Upper lobe of left lung (tissue), 6 donors: Measurements from ENCODE around the gene RPA4. TPM values are rescaled to one million over a fixed set of nuclear protein-coding genes. Genes with fewer than 3 reads are reported as not detected.

Source experiments
- ATAC-seq, 2 donors: fragments of 200-7000 bp; cut with Tn5 transposase; one replicate each; pipeline ENCODE4 v1.9.1; 2022; ENCODE audit warnings: mild to moderate bottlenecking in 2 of 2, moderate library complexity in 2 of 2; ENCODE audit not compliant: low FRiP score in 2 of 2
- DNase-seq, 2 donors: peaks; one replicate each; pipeline ENCODE4 v3.0.0-alpha.2; 2019 to 2020
- H3K27ac ChIP-seq, 4 donors: fragments of 200-600 bp; sonication (generic); one replicate each; pipeline ENCODE4 v1.5.1; 2016 to 2019
- H3K27me3 ChIP-seq, 4 donors: fragments of 200-600 bp; sonication (generic); one replicate each; pipeline ENCODE4 v1.5.1; 2017 to 2019
- H3K36me3 ChIP-seq, 4 donors: fragments of 200-600 bp; sonication (generic); one replicate each; pipeline ENCODE4 v1.5.1; 2016 to 2019
- H3K4me1 ChIP-seq, 4 donors: fragments of 200-600 bp; sonication (generic); one replicate each; pipeline ENCODE4 v1.5.1; 2018 to 2019
- H3K4me3 ChIP-seq, 4 donors: fragments of 200-600 bp; sonication (generic); one replicate each; pipeline ENCODE4 v1.5.1; 2017 to 2019; ENCODE audit warnings: mild to moderate bottlenecking in 2 of 4, moderate library complexity in 1 of 4
- H3K9me3 ChIP-seq, 4 donors: fragments of 200-600 bp; sonication (generic); one replicate each; pipeline ENCODE4 v1.5.1; 2018 to 2019
- EP300 ChIP-seq, 4 donors: sonication (generic); formaldehyde crosslinking; IDR thresholded peaks; one replicate each; pipeline ENCODE4 v1.5.1; 2017; ENCODE audit warnings: antibody characterized with exemption in 4 of 4, control low read depth in 2 of 4
- POLR2A ChIP-seq, 4 donors: fragments of 450-650 bp; IDR thresholded peaks; one replicate each; pipeline ENCODE4 v1.5.1; 2016 to 2017; ENCODE audit warnings: antibody characterized with exemption in 4 of 4, mild to moderate bottlenecking in 2 of 4
- POLR2AphosphoS5 ChIP-seq, 2 donors: sonication (generic); formaldehyde crosslinking; IDR thresholded peaks; one replicate each; pipeline ENCODE4 v1.5.1; 2017; ENCODE audit warnings: antibody characterized with exemption in 2 of 2
- WGBS, 2 donors: methylation state at CpG; one replicate each; pipeline ENCODE4 v1.1.5; 2017 to 2018; 5-methylcytosine and 5-hydroxymethylcytosine counted together
- total RNA-seq, 6 donors: library from RNA; depleted of rRNA in 4 of 6; stranded (reverse); fragments of >200 nt in 4 of 6; gene quantifications; one replicate each; pipeline versions ENCODE4 v1.1.0 to v1.2.1, GENCODE V29; 2016 to 2021
- TF ChIP-seq, protein P1 (sequence below), 6 experiments: fragments of 450-650 bp in 4 of 6; fragments of 200-600 bp in 2 of 6; sonication (generic) in 2 of 6; IDR thresholded peaks; one replicate each; pipeline ENCODE4 v1.5.1; 2016 to 2019; ENCODE audit warnings: antibody characterized with exemption in 6 of 6
- donor health status: DM: no; HTN: no; CAD: no; lungs with moderate emphysema.
- donor health status: DM: no; HTN: yes; CAD: no; lungs with severe emphysema.

RPA4 gene
- total RNA-seq, 6 donors from 2014 or later: 0.77 to 10.9 (median 4.2) TPM

DNA sequence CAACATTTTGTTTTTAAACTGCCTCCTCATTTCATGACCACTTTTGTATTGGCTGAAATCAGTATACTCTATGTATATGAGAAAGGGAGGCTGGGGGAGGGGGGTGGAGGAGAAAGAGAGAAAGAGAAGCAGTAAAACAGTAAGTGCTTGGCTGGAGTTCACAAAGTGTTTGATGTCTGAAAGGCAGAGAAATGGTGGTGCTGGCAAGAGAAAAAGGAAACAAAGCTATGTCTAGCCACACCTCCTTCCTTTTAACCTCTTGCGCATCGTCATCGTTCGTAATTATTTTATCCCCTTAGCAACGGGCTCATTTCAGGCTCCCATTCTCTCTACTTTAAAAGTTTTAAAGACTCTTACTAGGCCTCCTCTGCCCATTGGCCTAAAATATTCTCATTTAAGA lies 25.6 kb downstream of the RPA4 start:
- Histone ChIP-seq H3K4me1 (peaks cover 0 to 6% (median 0%) of the 10 kb centered on the region in 4 donors), H3K36me3 (no peaks in the 10 kb centered on the region), H3K27me3 (no peaks in the 10 kb centered on the region), H3K9me3 (no peaks in the 10 kb centered on the region), H3K27ac (no peak overlapping the region), H3K4me3 (no peak overlapping the region)
- no peak for DNase-seq
- WGBS, 2 donors: 56 to 84% methylated on average over 5 of the region's 5 CpGs
- TF ChIP-seq EP300 (IDR thresholded peaks at IDR 0.05) (no peak), POLR2AphosphoS5 (IDR thresholded peaks at IDR 0.05) (no peak), POLR2A (IDR thresholded peaks at IDR 0.05) (no peak)
- TF ChIP-seq, protein P1, sequence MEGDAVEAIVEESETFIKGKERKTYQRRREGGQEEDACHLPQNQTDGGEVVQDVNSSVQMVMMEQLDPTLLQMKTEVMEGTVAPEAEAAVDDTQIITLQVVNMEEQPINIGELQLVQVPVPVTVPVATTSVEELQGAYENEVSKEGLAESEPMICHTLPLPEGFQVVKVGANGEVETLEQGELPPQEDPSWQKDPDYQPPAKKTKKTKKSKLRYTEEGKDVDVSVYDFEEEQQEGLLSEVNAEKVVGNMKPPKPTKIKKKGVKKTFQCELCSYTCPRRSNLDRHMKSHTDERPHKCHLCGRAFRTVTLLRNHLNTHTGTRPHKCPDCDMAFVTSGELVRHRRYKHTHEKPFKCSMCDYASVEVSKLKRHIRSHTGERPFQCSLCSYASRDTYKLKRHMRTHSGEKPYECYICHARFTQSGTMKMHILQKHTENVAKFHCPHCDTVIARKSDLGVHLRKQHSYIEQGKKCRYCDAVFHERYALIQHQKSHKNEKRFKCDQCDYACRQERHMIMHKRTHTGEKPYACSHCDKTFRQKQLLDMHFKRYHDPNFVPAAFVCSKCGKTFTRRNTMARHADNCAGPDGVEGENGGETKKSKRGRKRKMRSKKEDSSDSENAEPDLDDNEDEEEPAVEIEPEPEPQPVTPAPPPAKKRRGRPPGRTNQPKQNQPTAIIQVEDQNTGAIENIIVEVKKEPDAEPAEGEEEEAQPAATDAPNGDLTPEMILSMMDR (IDR thresholded peaks at IDR 0.05): no peak
- no peak for ATAC-seq

DNA sequence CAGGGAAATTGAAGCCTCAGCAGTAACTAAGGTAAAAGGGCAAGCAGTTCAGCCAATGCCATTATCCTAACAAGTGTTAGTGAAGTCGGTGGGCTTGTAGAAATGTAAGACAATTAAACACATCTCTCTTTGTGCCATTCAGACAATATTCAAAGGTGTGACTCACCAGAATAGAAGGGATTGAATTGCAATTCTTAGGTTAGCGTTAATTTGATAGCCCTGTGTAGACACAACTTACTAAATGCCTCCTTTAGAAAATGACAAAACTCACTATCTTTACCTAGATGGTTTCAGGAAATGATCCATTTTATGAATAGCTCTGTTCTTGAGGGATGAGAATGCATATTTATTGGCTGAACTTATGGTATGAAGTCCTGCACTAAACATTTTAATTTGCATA lies 35.2 kb downstream of the RPA4 start:
- Histone ChIP-seq H3K4me1 (no peaks in the 10 kb centered on the region), H3K27me3 (no peaks in the 10 kb centered on the region), H3K4me3 (no peak overlapping the region), H3K27ac (no peak overlapping the region), H3K9me3 (no peaks in the 10 kb centered on the region), H3K36me3 (no peaks in the 10 kb centered on the region)
- TF ChIP-seq POLR2AphosphoS5 (IDR thresholded peaks at IDR 0.05): no peak
- TF ChIP-seq, protein P1 (IDR thresholded peaks at IDR 0.05): no peak
- TF ChIP-seq POLR2A (IDR thresholded peaks at IDR 0.05): no peak
- no peak for TF ChIP-seq EP300 (IDR thresholded peaks at IDR 0.05)
- WGBS, 2 donors: 80 to 86% methylated on average over 2 of the region's 2 CpGs
- ATAC-seq: no peak
- no peak for DNase-seq

DNA sequence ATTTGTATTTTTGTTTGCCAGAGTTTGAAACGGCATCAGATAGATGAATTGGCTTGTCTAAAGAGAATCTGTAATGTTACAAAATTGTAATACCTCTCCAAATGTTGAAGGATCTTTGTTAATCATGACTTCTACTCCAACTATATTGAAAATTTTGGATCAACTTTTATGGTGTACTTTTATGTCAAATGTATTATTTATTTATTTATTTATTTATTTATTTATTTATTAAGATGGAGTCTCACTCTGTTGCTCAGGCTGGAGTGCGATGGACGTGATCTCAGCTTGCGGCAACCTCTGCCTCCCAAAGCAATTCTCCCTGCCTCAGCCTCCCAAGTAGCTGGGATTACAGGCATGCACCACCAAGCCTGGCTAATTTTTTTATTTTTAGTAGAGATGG lies 36.0 kb downstream of the RPA4 start:
- ATAC-seq (no peak), DNase-seq (no peak)
- no peaks in the 10 kb centered on the region for H3K9me3 ChIP-seq
- TF ChIP-seq, protein P1 (IDR thresholded peaks at IDR 0.05): no peak
- no peak for TF ChIP-seq POLR2AphosphoS5 (IDR thresholded peaks at IDR 0.05)
- no peak for TF ChIP-seq POLR2A (IDR thresholded peaks at IDR 0.05)
- 95 to 99% methylated on average over 4 of the region's 4 CpGs for WGBS, 2 donors
- no peak overlapping the region for H3K27ac ChIP-seq
- no peaks in the 10 kb centered on the region for H3K36me3 ChIP-seq
- no peaks in the 10 kb centered on the region for H3K4me1 ChIP-seq
- no peak overlapping the region for H3K4me3 ChIP-seq
- no peaks in the 10 kb centered on the region for H3K27me3 ChIP-seq

DNA sequence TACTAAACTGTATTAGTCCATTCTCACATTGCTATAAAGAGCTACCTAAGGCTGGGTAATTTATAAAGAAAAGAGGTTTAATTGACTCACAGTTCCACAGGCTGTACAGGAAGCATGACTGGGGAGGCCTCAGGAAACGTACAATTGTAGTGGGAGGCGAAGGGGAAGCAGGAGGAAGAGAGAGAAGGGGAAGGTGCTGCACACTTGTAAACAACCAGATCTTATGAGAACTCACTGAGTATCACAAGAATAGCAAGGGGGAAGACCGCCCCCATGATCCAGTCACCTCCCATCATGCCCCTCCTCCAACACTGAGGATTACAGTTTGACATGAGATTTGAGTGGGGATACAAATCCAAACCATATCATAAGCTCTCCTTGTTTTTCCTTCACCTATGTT lies 40.9 kb downstream of the RPA4 start:
- Histone ChIP-seq H3K9me3 (no peaks in the 10 kb centered on the region), H3K27ac (no peak overlapping the region), H3K4me3 (no peak overlapping the region), H3K4me1 (no peaks in the 10 kb centered on the region), H3K27me3 (no peaks in the 10 kb centered on the region), H3K36me3 (no peaks in the 10 kb centered on the region)
- ATAC-seq: no peak
- TF ChIP-seq POLR2A (IDR thresholded peaks at IDR 0.05) (no peak), POLR2AphosphoS5 (IDR thresholded peaks at IDR 0.05) (no peak), EP300 (IDR thresholded peaks at IDR 0.05) (no peak)
- TF ChIP-seq, protein P1 (IDR thresholded peaks at IDR 0.05): no peak
- 59 to 63% methylated on average over 3 of the region's 3 CpGs for WGBS, 2 donors
- DNase-seq: no peak

DNA sequence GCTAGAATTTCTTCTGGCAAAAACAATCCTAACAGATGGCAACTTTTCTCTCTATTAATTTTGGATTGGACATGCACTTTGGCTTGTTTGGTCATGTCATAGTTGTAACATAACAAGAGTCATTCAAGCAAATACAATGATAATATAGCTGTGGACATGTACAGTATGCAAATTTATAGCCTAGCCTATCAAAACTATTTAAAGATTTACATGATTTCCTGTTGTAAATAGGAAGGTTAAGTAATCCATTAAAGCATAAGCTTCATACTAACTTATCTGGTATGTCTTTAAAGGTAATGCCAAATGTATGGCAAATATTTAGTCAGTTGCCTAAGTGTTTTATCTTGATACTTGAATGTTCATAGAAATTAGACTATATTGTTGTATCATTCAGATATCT lies 45.3 kb downstream of the RPA4 start:
- Histone ChIP-seq H3K27me3 (no peaks in the 10 kb centered on the region), H3K4me3 (no peak overlapping the region), H3K9me3 (no peaks in the 10 kb centered on the region), H3K27ac (no peak overlapping the region), H3K36me3 (no peaks in the 10 kb centered on the region), H3K4me1 (no peaks in the 10 kb centered on the region)
- TF ChIP-seq POLR2AphosphoS5 (IDR thresholded peaks at IDR 0.05): no peak
- TF ChIP-seq POLR2A (IDR thresholded peaks at IDR 0.05): no peak
- TF ChIP-seq EP300 (IDR thresholded peaks at IDR 0.05): no peak
- TF ChIP-seq, protein P1 (IDR thresholded peaks at IDR 0.05): no peak
- ATAC-seq: no peak
- DNase-seq: no peak
